Glomerular endothelial cell (primary cell): ENCODE results near the gene ZFPL1. TPM values are rescaled to one million over a fixed set of nuclear protein-coding genes. Genes with fewer than 3 reads are reported as not detected.

Source experiments
- DNase-seq: peaks from one replicate; pipeline ENCODE4 v3.0.0-alpha.2; 2011; ENCODE audit warnings: low read depth, low spot score; ENCODE audit errors: extremely low read depth
- total RNA-seq: library from RNA; depleted of rRNA; stranded (reverse); fragments of >200 nt; gene quantifications from 2 replicates; pipeline ENCODE4 v1.2.3, GENCODE V29; 2015

ZFPL1 gene
- total RNA-seq, 1 donor from 2014 or later, result 49.8 TPM

DNA sequence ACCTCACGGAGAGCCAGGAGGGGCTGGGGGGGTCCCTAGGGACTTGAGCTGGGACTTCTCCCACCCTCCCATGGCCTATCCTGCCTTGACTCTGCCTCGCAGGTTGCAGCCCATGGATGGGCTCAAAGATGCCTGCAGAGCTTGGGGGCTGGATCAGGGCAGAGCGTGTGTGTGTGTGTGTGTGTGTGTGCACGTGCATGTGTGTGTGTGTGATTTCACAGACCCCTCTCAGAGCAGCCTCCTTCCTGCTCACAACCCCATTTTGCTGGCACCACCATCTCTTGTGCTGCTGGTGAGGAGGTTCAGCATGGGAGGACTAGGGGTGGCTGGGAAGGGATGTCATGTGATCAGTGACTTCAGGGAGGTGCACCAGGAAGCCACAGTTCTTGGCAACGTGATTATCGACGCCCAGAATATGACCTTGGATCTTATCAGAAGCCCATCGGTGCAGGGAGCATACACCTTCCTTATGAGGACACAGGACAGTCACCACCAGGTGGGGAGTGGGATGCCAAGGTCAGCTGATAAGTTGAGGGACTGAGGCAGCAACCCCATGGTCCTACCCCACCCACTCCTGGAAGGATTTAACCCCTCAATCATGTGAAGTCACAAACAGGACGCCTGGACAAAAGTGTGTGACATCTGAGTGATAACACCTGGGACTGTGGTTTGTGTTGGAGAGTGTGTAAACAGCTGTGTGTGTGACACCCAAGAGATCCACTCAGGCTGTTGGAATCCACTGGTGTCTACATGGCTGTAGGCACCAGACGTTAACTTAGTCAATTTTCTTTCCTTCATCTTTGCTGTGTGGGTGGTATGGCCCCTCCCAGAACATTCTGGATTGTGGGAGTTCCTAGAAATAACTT lies 23.8 kb upstream of the ZFPL1 start:
- DNase-seq, result no peak

DNA sequence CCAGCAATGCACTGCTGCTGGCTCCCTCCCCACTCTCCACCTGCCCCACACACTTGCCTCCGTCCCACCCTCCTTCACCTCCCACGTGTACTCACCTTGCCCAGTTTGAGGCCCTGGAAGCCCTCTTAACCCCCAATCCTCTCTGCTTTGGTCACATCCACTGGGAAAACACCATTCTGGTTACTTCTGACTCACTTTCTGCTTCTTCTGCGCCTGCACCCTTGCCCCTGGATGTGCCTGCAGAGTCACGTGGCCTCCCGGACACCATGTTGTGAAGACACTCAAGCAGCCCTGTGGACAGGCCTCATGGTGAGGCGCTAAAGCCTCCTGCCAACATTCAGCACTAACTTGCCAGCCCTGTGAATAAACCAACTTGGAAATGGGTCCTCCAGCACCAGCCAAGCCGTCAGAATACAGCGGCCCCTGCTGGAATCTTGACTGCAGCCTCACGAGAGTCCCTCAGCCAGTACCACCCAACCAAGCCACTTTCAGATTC lies 23.1 kb upstream of the ZFPL1 start:
- no peak for DNase-seq

DNA sequence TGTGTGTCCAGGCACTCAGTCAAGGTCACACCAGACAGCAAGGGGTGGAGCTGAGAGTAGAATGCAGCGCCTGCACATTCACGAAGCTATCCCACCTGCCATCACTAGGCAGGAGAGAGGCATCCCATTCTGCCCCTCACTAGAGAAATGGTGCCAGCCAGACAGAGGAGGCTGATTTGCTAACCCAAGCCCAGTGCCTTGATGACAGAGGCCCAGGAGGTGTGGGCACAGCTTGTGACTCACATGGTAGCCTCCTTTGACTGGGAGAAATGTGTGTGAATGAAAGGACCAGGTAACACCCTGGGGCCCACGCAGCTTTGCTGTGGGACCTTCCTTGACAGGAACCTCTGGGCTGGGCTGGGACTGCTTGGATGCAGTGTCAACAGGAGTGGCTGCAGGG lies 20.5 kb upstream of the ZFPL1 start:
- DNase-seq, result no peak

DNA sequence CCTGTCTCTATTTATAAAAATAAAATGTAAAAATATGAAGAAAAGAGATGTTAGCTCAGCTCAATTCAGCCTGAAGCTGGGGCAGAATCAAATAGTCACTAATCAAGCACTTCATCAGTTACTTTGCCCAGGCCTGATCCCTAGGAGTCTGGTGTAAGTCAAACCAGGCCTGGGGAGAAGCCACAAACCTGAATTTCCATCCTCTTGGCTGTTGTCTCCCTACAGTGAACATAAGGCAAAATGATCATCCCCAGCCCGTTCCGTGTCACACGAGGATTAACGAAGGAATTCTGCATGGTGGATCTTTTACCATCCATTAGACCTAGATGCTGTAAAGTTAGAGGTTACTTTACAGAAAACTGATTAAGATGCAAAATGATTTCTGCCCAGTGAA lies 19.2 kb upstream of the ZFPL1 start:
- DNase-seq, result no peak

DNA sequence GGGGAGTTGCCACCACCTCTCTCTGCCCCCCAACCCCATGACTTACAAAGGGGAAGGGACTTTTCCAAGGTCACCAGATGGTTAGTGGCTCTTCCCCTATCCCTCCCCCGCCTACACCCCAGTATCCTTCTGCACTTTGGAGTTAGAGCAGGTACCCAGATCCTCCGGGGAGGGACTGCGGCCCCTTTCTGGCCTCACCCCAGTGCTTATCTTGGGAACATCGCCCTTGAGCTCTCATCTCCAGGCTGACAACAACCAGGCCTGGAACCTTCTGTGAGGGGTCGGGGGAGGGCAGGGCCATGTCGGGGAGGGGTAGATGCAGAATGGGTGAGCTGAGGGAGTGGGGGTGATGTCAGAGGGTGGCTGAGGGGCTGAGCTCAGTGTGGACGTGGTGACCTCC lies 18.2 kb upstream of the ZFPL1 start:
- no peak for DNase-seq

DNA sequence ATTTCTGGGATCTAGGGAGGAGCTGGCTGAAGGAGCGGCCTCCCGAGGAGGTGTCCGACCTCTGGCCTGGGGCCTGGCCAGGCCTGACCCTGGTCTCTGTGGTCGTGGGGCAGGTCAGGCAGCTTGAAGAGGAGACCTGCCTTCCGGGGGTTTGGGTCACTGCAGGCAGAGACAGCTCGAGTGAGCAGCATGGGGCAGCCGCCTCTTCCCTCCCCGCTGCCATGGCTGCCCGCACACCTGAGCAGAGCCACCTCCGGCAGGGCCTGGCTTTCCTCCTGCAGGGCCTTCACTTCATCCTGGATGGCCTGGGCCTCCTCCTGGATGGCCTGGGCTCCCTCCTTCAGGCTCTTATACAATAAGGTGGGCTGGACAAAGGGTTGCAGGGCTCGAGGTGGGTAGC lies 17.7 kb upstream of the ZFPL1 start:
- no peak for DNase-seq

DNA sequence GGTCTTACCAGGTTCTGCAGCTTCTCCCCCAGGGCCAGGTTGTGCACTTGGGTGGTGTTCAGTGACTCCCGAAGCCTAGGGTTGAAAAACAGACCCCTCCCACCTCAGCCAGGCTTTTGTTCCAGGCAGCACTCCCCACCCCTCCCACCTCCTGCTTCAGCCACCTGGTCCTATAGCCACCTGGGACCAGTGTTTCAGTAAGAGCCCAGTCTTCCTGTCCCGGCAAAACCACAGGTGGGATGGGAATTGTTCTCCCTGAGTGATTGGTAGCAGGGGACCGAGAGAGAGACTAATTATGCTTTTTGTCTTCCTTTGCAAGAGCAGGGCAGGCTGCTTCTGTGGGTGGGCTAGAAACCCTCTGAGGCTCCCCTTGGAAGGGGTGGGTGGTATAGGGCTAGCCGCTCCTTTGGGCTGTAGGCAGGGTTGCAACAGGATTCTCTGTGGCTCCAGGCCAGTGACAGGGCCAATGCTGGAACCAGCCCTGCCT lies 17.2 kb upstream of the ZFPL1 start:
- DNase-seq, result no peak

DNA sequence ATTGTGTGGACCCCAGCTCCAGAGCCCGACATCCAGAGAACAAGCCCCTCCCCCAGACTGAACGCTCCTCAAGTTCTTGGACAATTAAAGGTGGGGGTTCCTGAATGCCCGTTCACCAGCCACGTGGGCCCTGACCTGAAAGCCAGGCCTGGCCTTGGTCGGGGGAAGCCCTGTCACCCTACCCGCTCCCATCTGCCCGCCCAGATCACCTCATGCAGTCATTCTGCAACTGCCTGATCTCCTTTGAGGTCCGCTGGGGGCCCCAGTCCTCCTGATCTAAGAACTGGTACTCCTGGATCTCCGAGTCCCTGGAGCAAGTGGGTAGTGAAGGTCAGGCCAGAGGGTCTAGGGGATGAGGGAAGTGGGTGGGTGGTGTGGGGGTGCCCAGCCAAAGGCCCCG lies 16.6 kb upstream of the ZFPL1 start:
- no peak for DNase-seq

DNA sequence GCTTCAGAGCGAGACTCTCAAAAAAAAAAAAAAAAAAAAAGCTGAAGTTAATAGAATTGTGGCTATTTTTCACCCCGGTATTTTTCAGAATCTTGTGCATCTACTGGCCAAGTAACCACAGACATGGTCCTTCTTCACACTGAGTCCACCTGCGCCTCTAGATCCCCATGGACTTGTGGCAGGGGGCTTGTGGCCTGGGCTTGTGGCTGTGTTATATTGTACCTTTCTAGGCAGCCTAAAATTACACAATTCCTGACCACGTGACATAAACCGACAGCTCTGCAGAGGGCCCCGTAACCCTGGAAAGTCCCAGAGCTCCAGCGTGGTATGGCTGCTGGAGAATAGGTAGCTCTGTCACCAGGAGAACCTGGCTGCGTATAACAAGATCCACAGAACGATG lies 14.8 kb upstream of the ZFPL1 start:
- no peak for DNase-seq

DNA sequence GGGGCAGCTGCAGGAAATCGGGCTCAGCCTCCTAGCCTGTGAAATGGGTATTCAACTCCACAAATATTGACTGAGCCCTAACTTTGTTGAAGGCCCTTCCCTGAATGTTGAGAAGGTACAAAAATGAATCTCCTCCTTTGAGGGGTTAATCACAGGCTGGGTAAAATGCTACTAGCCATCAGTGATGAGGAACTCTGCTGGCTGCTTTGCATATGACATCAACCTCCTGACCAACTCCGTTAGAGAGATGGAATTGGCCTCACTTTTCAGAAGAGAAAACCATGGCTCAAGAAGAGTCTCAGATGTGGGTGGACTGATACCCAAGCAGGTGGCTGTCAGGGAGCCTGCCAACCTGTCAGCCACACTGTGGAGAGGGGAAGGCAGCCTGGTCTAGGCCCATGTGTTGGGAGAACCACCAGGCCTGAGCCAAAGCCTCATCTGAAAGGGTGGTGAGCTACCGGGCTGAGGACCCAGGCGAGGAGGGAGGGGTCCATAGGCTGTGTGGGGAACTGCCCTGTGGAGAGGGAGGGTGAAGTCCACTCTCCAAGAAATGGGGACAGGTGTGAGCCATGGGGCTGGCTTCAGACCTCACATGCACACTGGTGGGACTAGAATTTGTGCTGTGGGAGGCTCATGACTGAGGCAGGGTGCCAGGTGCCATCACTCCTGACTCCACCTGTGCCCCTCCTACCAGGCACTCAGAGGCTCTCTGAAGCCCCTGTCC lies 12.0 kb upstream of the ZFPL1 start:
- no peak for DNase-seq

DNA sequence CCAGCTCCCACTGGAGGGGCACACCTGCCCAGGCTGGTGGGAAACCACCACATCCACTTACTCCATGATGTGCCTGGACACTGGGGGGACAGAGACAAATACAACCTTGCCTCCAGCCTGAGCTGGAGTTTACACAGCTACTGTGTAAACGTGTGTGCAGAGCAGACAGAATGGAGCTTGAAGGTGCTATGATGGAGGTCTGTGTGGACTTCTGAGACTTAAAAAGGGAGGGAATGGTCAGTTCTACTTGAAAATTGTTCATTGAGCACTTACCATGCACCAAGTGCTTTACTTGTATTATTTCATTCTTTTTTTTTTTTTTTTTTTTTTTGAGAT lies 11.4 kb upstream of the ZFPL1 start:
- DNase-seq, result no peak

DNA sequence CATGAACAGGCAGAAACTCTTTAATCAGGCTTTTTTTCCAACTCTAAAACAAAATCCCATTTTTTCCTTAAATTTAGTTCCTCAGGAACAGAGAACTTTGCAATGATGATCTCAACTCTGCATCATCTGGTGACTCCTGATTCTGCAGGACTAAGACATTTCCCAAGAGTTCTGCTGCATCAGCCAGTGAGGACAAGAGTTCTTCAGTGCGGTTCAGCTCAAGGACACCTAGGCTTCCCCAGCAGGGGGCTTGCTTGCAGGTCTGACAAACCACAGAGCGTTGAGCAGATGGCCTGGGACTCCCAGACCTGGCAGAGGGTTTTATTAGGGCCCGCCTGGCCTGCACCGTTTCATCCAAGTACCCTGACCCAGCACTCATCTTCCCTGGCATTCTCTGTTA lies 6.6 kb upstream of the ZFPL1 start:
- no peak for DNase-seq

DNA sequence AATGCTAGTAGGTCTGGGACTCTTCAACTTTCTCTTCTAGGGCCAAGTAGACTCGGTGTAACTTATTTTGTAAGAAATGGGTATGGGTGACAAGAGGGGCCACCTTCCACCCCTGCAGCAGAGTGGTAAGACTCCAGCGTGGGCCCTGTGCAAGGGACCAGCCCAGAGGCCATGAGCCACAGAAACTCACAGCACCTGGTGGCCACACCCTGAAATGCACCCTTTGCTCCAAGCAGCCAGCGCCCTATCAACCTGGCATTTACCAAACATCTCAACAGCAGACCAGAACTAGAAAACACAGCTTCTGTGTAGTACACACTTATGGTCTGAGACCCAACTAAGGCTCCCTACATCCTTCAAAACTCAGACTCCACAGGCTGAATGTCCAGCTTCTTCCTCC lies 5.9 kb upstream of the ZFPL1 start:
- no peak for DNase-seq

DNA sequence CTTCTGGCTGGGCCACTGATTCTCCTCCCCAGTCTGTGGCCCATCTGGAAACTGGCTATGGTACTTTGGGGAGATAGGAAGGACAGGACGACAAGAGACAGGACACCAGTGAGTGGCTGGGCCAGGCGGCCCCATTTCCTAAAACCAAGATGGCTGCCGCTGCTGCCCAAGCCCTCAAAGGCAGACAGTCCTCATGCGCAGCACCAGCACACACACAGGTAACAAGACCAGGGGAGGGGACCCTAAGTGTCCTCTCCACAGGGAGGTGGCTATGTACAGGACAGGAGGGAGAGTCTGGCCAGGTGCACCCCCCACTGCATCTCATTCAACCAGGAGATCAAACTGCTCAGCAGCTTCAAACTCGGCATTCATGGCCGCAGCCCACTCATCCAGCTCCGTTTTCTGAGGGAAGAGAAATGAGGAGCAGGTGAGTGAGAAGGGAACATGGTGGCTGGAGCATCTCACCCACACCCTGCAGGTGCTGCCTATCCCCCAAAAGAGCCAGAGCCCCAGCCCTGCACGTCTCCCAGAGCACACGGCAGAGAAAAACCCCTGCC lies 5.2 kb upstream of the ZFPL1 start:
- no peak for DNase-seq

DNA sequence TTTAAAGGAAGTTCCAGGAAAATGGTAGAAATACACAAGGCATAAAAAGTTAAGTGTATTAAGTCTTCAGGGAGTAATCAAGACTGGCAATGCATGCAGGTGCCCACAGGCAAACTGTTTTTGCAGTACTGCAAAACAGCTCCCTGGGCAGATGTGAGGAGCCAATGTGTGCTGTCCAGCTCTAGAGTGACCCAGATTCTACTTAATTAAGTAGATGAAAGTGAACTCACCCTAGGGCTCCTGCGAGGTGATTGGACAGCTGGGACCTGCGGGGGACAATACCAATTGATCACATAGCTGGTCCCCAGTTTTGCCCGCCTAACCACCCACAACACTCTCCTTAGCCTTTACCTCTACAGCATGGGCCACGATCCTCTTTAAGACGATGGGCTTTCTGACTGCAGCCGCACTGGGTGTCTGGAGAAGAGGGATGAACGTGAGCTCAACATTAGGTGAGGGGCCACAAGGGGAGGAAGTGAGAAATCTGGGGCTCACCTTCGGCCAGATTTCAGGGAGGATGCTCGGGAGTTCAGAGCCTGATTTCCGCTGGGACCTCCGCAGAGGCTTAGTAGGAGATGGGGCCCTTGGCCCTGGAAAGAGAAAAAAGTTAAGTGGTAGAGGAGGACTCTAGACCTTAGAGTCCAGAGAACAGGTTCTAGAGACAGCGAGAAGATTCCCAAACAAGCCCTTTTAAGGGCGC lies 738 bp upstream of the ZFPL1 start:
- no peak for DNase-seq

DNA sequence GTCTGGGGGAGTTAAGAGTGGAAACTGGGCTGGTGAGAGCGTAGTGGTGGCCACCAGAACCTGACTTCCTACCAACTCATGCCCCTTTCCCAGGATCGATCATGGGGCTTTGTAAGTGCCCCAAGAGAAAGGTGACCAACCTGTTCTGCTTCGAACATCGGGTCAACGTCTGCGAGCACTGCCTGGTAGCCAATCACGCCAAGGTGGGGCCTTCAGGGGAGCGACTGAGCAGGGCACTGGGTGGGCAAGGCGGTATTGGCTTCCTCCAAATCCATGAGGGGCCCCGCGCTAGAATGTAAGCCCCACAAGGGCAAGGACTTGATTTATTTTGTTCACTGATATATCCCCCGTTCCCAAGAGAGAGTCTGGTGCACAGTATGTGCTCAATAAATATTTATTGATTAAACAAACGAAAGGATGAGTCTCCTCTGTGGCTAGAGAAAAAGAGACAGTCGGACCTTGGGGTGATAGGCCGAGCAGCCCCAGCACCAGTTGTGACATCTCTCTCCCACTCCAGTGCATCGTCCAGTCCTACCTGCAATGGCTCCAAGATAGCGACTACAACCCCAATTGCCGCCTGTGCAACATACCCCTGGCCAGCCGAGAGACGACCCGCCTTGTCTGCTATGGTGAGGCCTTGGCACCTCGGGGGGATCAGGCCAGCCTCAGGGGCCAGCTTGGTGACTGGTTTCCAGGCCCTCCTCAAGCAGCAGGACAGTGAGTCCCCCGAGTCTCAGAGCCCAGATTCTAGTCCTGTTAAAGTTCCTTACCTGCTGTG lies 765 bp downstream of the ZFPL1 start:
- no peak for DNase-seq

DNA sequence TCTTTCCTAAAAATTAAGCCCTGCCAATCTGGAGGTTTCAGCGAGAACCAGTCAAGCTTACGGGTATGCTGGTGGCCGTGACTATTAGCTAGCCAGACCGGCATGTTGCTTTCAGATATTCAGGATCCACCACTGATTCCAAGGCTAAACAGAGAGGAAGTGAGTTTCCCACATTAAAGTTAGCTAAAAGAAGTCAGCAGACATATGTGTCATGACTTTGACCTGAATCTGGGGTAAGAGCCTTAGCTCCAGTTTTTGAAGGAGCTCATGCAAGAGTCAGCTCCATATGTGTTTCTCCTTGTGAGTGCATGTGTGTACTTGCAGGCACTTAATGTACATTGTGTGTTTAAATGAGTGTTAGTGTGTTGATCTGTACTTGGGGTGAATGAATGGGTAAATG lies 1.4 kb downstream of the ZFPL1 start:
- no peak for DNase-seq

DNA sequence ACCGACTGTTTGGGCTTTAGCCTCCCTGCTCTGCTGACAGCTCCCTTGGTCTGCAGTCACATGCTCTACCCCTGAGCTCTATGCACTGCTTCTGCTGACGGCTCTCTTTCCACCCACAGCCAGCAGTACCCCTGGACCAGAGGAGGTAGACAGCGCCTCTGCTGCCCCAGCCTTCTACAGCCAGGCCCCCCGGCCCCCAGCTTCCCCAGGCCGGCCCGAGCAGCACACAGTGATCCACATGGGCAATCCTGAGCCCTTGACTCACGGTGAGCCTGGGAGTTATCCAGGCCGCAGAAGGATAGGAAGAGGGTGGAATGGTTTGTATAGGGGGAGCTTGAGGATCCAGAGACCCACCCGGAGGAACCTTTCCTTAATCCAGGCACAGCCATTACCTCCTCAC lies 2.8 kb downstream of the ZFPL1 start:
- no peak for DNase-seq

DNA sequence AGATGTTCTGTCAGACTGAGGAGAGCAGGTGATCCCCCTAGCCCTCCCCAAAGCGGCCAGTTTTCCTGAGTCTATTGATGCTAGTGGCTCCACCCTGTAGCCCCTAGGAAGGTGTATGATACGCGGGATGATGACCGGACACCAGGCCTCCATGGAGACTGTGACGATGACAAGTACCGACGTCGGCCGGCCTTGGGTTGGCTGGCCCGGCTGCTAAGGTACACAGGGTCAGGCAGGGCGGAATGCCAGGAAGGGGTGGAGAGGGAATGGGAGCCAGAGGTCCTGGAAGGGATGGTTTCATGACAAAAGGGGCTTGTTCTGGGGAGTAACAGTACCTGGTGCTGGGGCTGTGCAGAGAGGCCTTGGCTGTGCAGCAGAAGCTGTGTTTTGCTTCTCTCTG lies 3.2 kb downstream of the ZFPL1 start:
- DNase-seq, result no peak

DNA sequence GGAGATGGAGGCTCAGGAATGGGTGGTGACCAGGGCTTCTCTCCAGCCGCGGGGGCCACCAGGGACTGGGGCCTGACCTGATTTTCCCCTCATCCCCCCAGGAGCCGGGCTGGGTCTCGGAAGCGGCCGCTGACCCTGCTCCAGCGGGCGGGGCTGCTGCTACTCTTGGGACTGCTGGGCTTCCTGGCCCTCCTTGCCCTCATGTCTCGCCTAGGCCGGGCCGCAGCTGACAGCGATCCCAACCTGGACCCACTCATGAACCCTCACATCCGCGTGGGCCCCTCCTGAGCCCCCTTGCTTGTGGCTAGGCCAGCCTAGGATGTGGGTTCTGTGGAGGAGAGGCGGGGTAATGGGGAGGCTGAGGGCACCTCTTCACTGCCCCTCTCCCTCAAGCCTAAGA lies 3.8 kb downstream of the ZFPL1 start:
- no peak for DNase-seq
